Smooth muscle cell (in vitro differentiated cells): ENCODE results near the gene TBC1D16. TPM values are rescaled to one million over a fixed set of nuclear protein-coding genes. Genes with fewer than 3 reads are reported as not detected.

ENCODE experiments used
- DNase-seq: peaks from one replicate; lab custom pipeline; 2025; ENCODE audit not compliant: unreplicated experiment; lab: John Stamatoyannopoulos, UW
- H2AFZ ChIP-seq: fragments of 200-600 bp; sonication (generic); 2 replicates; pipeline ENCODE4 v1.6.0; 2016; ENCODE audit warnings: antibody characterized with exemption, low read depth, mild to moderate bottlenecking
- H3F3A ChIP-seq: fragments of 200-600 bp; sonication (generic); 2 replicates; pipeline ENCODE4 v1.6.0; 2017; ENCODE audit warnings: antibody characterized with exemption, low read depth
- H3K27ac ChIP-seq: fragments of 200-600 bp; sonication (generic); 2 replicates; pipeline ENCODE4 v1.5.1; 2016; ENCODE audit warnings: low read depth, mild to moderate bottlenecking
- H3K27me3 ChIP-seq: fragments of 200-600 bp; sonication (generic); 2 replicates; pipeline ENCODE4 v1.6.1; 2016; ENCODE audit warnings: low read depth, mild to moderate bottlenecking
- H3K36me3 ChIP-seq: fragments of 200-600 bp; sonication (generic); 2 replicates; pipeline ENCODE4 v1.5.1; 2016; ENCODE audit warnings: low read depth
- H3K4me1 ChIP-seq: fragments of 200-600 bp; sonication (generic); 2 replicates; pipeline ENCODE4 v1.5.1; 2016; ENCODE audit warnings: low read depth
- H3K4me2 ChIP-seq: fragments of 200-600 bp; sonication (generic); 2 replicates; pipeline ENCODE4 v1.6.0; 2016; ENCODE audit warnings: mild to moderate bottlenecking
- H3K4me3 ChIP-seq: fragments of 200-600 bp; sonication (generic); 2 replicates; pipeline ENCODE4 v1.5.1; 2016; ENCODE audit warnings: mild to moderate bottlenecking
- H3K79me2 ChIP-seq: fragments of 200-600 bp; sonication (generic); 2 replicates; pipeline ENCODE4 v1.6.0; 2016; ENCODE audit warnings: low read depth, mild to moderate bottlenecking
- H3K9ac ChIP-seq: fragments of 200-600 bp; sonication (generic); 2 replicates; pipeline ENCODE4 v1.6.0; 2016; ENCODE audit warnings: low read depth
- H3K9me3 ChIP-seq: fragments of 200-600 bp; sonication (generic); replicated peaks from 2 replicates; pipeline ENCODE4 v1.5.1; 2016; ENCODE audit warnings: low read depth
- H4K20me1 ChIP-seq: fragments of 200-600 bp; sonication (generic); 2 replicates; pipeline ENCODE4 v1.6.0; 2016; ENCODE audit warnings: low read depth
- CTCF ChIP-seq: fragments of 200-600 bp; sonication (generic); IDR thresholded peaks from 2 replicates; pipeline ENCODE4 v1.5.1; 2017; ENCODE audit warnings: borderline replicate concordance, mild to moderate bottlenecking, antibody characterized with exemption; ENCODE audit not compliant: insufficient read depth, poor library complexity, severe bottlenecking
- WGBS: methylation state at CpG from one replicate; pipeline ENCODE4 v1.1.7; 2016; ENCODE audit warnings: low lambda C conversion rate; 5-methylcytosine and 5-hydroxymethylcytosine counted together
- polyA plus RNA-seq: library from polyadenylated mRNA; unstranded; fragments of >200 nt; fragmentation: Nextera tagmentation; extraction: Ambion mirVana; gene quantifications from 2 replicates; pipeline ENCODE4 v1.2.1, GENCODE V29; 2016
- total RNA-seq: library from RNA; depleted of rRNA; stranded (reverse); fragments of >200 nt; gene quantifications from 2 replicates; pipeline ENCODE4 v1.2.3, GENCODE V29; 2014

The TBC1D16 gene
- total and polyA plus RNA-seq, 2 experiments from 2014 or later: 17.4 to 24.6 TPM

- no peaks in the 10 kb centered on the region for H3K27me3 ChIP-seq
- no peak overlapping the region for H3K9ac ChIP-seq
- DNase-seq: no peak
- no peaks in the 10 kb centered on the region for H3K4me1 ChIP-seq
- no peak overlapping the region for H3K4me3 ChIP-seq
- no peaks in the 10 kb centered on the region for H3K36me3 ChIP-seq
- H2AFZ ChIP-seq: no peak overlapping the region
- H3K79me2 ChIP-seq: no peaks in the 10 kb centered on the region
- no peaks in the 10 kb centered on the region for H3K9me3 ChIP-seq
- H3K27ac ChIP-seq: no peak overlapping the region
- WGBS: 92% methylated on average over 7 of the region's 28 CpGs
- H4K20me1 ChIP-seq: no peaks in the 10 kb centered on the region
- no peak overlapping the region for H3K4me2 ChIP-seq
- TF ChIP-seq CTCF: no peak
- no peaks in the 10 kb centered on the region for H3F3A ChIP-seq
Observed at GRCh38 chr17:79919862-79920720, 115.6 kb downstream of the TBC1D16 start.

DNA sequence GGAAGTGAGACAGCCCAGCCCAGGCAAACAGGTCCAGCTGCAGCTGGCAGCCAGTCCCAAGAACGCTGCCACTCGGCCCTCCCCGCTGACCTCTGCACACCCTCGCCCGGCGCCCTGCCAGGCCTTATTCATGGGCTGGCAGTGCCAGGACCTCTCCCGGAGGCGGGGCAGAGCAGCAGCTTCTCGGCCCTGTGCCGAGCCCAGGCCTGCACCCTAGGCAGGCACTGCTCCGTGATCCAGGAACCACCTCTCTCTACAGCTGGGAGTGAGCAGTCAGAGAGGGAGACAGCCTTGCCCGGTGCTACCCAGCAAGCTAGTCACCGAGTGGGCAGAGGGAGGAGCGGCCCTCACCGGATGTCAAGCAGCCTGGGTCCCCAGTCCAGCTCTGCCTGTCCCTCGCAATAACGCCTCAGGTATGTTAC, 116.5 kb downstream of the TBC1D16 start:
- Histone ChIP-seq H3K79me2 (no peaks in the 10 kb centered on the region), H3K9ac (no peak overlapping the region), H3K9me3 (no peaks in the 10 kb centered on the region), H3F3A (no peaks in the 10 kb centered on the region), H3K4me3 (no peak overlapping the region), H2AFZ (no peak overlapping the region), H3K27me3 (no peaks in the 10 kb centered on the region), H3K27ac (no peak overlapping the region), H3K36me3 (no peaks in the 10 kb centered on the region), H3K4me1 (no peaks in the 10 kb centered on the region), H3K4me2 (no peak overlapping the region), H4K20me1 (no peaks in the 10 kb centered on the region)
- no peak for DNase-seq
- 92% methylated on average over 17 of the region's 17 CpGs for WGBS
- TF ChIP-seq CTCF: no peak

DNA sequence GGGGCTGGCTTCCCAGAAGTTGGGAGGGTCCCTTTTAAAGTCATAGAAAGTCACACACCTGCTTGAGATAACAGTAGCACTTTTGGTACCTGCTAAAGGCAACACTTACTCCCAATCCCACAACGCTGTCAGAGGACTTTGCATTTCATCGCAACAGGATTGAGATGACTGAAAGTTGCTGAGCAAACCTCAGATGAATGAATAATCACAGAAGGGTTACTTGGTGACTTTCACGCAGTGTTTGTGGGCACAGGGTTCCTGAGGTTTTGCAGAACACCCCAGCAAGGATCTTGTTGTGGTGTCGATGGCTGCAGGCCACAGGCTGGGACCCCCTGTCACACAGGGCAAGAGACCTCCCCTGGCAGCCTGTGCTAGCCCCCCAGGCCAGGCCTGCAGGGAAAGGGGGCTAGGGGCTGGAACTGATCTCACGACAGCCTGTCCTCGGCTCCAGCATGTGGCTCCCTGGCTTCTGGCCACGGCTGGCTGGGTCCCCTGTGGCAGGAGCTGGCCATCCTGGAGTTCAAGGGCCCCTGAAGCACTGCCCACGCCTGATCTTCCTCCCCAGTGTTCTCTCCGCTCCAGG, 117.0 kb downstream of the TBC1D16 start:
- Histone ChIP-seq H4K20me1 (no peaks in the 10 kb centered on the region), H3K4me3 (no peak overlapping the region), H3K27ac (no peak overlapping the region), H3K9me3 (no peaks in the 10 kb centered on the region), H3K79me2 (no peaks in the 10 kb centered on the region), H3F3A (no peaks in the 10 kb centered on the region), H3K4me1 (no peaks in the 10 kb centered on the region), H2AFZ (no peak overlapping the region), H3K4me2 (no peak overlapping the region), H3K27me3 (no peaks in the 10 kb centered on the region), H3K36me3 (no peaks in the 10 kb centered on the region), H3K9ac (no peak overlapping the region)
- no peak for DNase-seq
- WGBS: 85% methylated on average over 9 of the region's 9 CpGs
- TF ChIP-seq CTCF: no peak
